GM19238 (cell line): ENCODE results near the gene TRMT11.
A peak's percentile ranks its signal among the peaks of the same experiment; 100 is the strongest.
"Not testable (repeated sequence)": the region's sequence is repeated elsewhere in the genome, so short reads cannot be mapped to it uniquely, and the experiment has no call there.

Experiments used
- DNase-seq: peaks from one replicate; pipeline ENCODE4 v3.0.0; 2011; ENCODE audit warnings: low spot score; ENCODE audit not compliant: insufficient read length

The TRMT11 gene

GRCh38 chr6:126041516-126041915 is 55.2 kb downstream of the TRMT11 start:
- no peak for DNase-seq

- DNase-seq: no peak
Observed at GRCh38 chr6:126042001-126042419, 55.7 kb downstream of the TRMT11 start.

- DNase-seq: no peak
Observed at GRCh38 chr6:126047648-126048047, 61.3 kb downstream of the TRMT11 start.

- DNase-seq: no peak
Observed at GRCh38 chr6:126048635-126049034, 62.3 kb downstream of the TRMT11 start.

- no peak for DNase-seq
Observed at GRCh38 chr6:126050795-126051194, 64.5 kb downstream of the TRMT11 start.

GRCh38 chr6:126051791-126052190 is 65.5 kb downstream of the TRMT11 start:
- DNase-seq: no peak

GRCh38 chr6:126052485-126052884 is 66.1 kb downstream of the TRMT11 start:
- DNase-seq: no peak

GRCh38 chr6:126054258-126054702 is 67.9 kb downstream of the TRMT11 start:
- DNase-seq: no peak

- DNase-seq: no peak
Observed at GRCh38 chr6:126054802-126055201, 68.5 kb downstream of the TRMT11 start.

GRCh38 chr6:126055449-126055848 is 69.1 kb downstream of the TRMT11 start:
- DNase-seq: no peak

- no peak for DNase-seq
Observed at GRCh38 chr6:126056355-126057004, 70.1 kb downstream of the TRMT11 start.

GRCh38 chr6:126058085-126058484 is 71.7 kb downstream of the TRMT11 start:
- DNase-seq: not testable (repeated sequence)

GRCh38 chr6:126060400-126060799 is 74.1 kb downstream of the TRMT11 start:
- DNase-seq: no peak

GRCh38 chr6:126063512-126064146 is 77.3 kb downstream of the TRMT11 start:
- DNase-seq: peak; percentile 5

- DNase-seq: no peak
Observed at GRCh38 chr6:126064257-126064747, 78.0 kb downstream of the TRMT11 start.

- DNase-seq: no peak
Observed at GRCh38 chr6:126064748-126065401, 78.5 kb downstream of the TRMT11 start.

GRCh38 chr6:126066053-126067048 is 80.0 kb downstream of the TRMT11 start:
- DNase-seq: no peak

GRCh38 chr6:126067073-126067472 is 80.7 kb downstream of the TRMT11 start:
- no peak for DNase-seq

- DNase-seq: no peak
Observed at GRCh38 chr6:126069449-126069848, 83.1 kb downstream of the TRMT11 start.

- DNase-seq: no peak
Observed at GRCh38 chr6:126071000-126071647, 84.8 kb downstream of the TRMT11 start.

- DNase-seq: no peak
Observed at GRCh38 chr6:126072172-126072571, 85.8 kb downstream of the TRMT11 start.
